Measurements from ENCODE around the gene RBBP6. TPM values are rescaled to one million over a fixed set of nuclear protein-coding genes. Genes with fewer than 3 reads are reported as not detected.

The RBBP6 gene
- total and polyA plus RNA-seq, 2 donors (not counting 3 experiments of a cell fraction or from before 2014, with no cell fraction given) = 16.8 to 52.1 TPM

DNA sequence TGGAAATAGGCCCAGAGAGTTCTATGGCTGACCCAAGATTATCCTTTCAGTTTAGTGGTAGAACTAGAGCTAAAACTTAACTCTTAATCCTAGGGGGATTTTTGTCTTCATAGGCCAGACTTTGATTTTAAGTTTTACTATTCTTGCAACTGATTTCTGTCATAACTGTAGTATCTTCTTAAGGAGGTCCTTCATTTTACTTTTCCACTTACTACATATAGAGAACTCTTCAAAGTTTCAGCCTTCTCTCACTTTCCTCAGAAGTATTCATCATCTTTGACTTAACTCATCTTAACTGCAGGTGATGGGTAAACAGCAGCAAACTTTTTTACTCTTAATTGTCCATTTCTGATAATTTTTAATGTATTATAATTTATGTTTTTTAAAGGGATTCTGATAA, 23.4 kb downstream of the RBBP6 start:
- Histone ChIP-seq H3K9me3 (replicated peaks; ENCODE audit: control insufficient read depth, insufficient read depth, low read length) (no peaks in the 10 kb centered on the region), H3K4me3 (replicated peaks in 1 of 3; ENCODE audit: insufficient read depth in 1 of 3, low read depth in 1 of 3, low read length in 3 of 3) (no peak overlapping the region), H3K27me3 (ENCODE audit: control insufficient read depth in 2 of 2, insufficient read depth in 2 of 2, low read length in 2 of 2) (no peaks in the 10 kb centered on the region), H3K4me1 (ENCODE audit: control insufficient read depth, extremely low read depth, insufficient read depth, low read length) (peaks cover under 1% of the 10 kb centered on the region), H3K9me1 (replicated peaks; ENCODE audit: control insufficient read depth, extremely low read depth, insufficient read depth, low read length) (no peaks in the 10 kb centered on the region), H3K27ac (ENCODE audit: insufficient read depth, low read depth, low read length) (no peak overlapping the region), H3K9ac (replicated peaks; ENCODE audit: extremely low read depth, insufficient read depth, low read length) (no peak overlapping the region), H3K4me2 (ENCODE audit: insufficient read depth, low read length) (no peak overlapping the region), H4K20me1 (replicated peaks; ENCODE audit: control insufficient read depth, extremely low read depth, insufficient read depth, low read length) (no peaks in the 10 kb centered on the region), H3K36me3 (ENCODE audit: control insufficient read depth in 2 of 2, extremely low read depth in 1 of 2, insufficient read depth in 2 of 2, low read length in 2 of 2) (peaks cover 26 to 38% of the 10 kb centered on the region in 2 experiments), H2AFZ (ENCODE audit: low read depth, low read length) (no peak overlapping the region), H3K79me2 (ENCODE audit: control insufficient read depth, insufficient read depth, low read length) (no peaks in the 10 kb centered on the region)
- ChIA-PET CTCF (interaction anchor here (0.7 kb wide), 2 partner anchors 46 to 188 kb away, joined by 4 read pairs; no protein-coding TSS in a partner anchor), POLR2A (no interaction called here)
- no TSS peak for BruUV-seq (replicated peaks)
- TF ChIP-seq POLR2A (IDR thresholded peaks at IDR 0.05; ENCODE audit: low read depth, low read length) (no peak), POLR2AphosphoS5 (IDR thresholded peaks at IDR 0.05; ENCODE audit: insufficient read depth, low read depth, low read length) (no peak), MYC (IDR thresholded peaks at IDR 0.05; ENCODE audit: low read depth, low read length) (no peak), EZH2 (IDR thresholded peaks at IDR 0.05; ENCODE audit: borderline replicate concordance, low read depth, low read length, severe bottlenecking) (no peak), GATA2 (IDR thresholded peaks at IDR 0.05; ENCODE audit: insufficient read depth, insufficient read length, low read depth, low read length) (no peak), JUN (IDR thresholded peaks at IDR 0.05; ENCODE audit: borderline replicate concordance, insufficient read depth, insufficient read length, low read depth) (no peak), FOS (IDR thresholded peaks at IDR 0.05; ENCODE audit: borderline replicate concordance, insufficient read depth, low read length) (no peak)
- TF ChIP-seq, protein P1, sequence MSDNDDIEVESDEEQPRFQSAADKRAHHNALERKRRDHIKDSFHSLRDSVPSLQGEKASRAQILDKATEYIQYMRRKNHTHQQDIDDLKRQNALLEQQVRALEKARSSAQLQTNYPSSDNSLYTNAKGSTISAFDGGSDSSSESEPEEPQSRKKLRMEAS (IDR thresholded peaks at IDR 0.05; ENCODE audit: insufficient read depth, insufficient read length) = no peak
- TF ChIP-seq, protein P2, sequence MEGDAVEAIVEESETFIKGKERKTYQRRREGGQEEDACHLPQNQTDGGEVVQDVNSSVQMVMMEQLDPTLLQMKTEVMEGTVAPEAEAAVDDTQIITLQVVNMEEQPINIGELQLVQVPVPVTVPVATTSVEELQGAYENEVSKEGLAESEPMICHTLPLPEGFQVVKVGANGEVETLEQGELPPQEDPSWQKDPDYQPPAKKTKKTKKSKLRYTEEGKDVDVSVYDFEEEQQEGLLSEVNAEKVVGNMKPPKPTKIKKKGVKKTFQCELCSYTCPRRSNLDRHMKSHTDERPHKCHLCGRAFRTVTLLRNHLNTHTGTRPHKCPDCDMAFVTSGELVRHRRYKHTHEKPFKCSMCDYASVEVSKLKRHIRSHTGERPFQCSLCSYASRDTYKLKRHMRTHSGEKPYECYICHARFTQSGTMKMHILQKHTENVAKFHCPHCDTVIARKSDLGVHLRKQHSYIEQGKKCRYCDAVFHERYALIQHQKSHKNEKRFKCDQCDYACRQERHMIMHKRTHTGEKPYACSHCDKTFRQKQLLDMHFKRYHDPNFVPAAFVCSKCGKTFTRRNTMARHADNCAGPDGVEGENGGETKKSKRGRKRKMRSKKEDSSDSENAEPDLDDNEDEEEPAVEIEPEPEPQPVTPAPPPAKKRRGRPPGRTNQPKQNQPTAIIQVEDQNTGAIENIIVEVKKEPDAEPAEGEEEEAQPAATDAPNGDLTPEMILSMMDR (IDR thresholded peaks at IDR 0.05; ENCODE audit: extremely low read depth in 1 of 2, insufficient read depth in 1 of 2, low read depth in 1 of 2, low read length in 2 of 2) = no peak
- dilution Hi-C loops (cut with MboI; ENCODE audit: extremely low pct_ligation_motif_present, low sequenced_read_pairs) = no loop called here
- intact Hi-C loops (cut with micrococcal nuclease) = loop anchor here (5.0 kb wide), 1 partner anchor 229 kb away; no protein-coding TSS in a partner anchor
- no peak for FAIRE-seq
- DNase-seq (ENCODE audit: low read depth, low spot score) = no peak

All from endothelial cell of umbilical vein (primary cell).